Activated CD8-positive, alpha-beta T cell treated with anti-CD3 and anti-CD28 coated beads for 36 hours (primary cell): ENCODE measurements around the gene ARPC1A. TPM values are rescaled to one million over a fixed set of nuclear protein-coding genes. Genes with fewer than 3 reads are reported as not detected.
A peak's percentile ranks its signal among the peaks of the same experiment; 100 is the strongest.
"Not testable (repeated sequence)": the region's sequence is repeated elsewhere in the genome, so short reads cannot be mapped to it uniquely, and the experiment has no call there.

Experiments used
- ATAC-seq: fragments of 200-7000 bp; cut with Tn5 transposase; one replicate; pipeline ENCODE4 v1.10.0; 2021; ENCODE audit warnings: mild to moderate bottlenecking, moderate library complexity
- CTCF ChIA-PET: fragments of 350-600 bp; sonication (Branson Sonifier 250); formaldehyde crosslinking; loops from one replicate; lab custom pipeline; 2021; ENCODE audit warnings: antibody characterized with exemption; lab: Charles Lee
- POLR2A ChIA-PET: fragments of 350-600 bp; sonication (Branson Sonifier 250); formaldehyde crosslinking; loops from one replicate; lab custom pipeline; 2021; ENCODE audit warnings: antibody characterized with exemption; lab: Charles Lee
- DNase-seq: peaks from one replicate; pipeline ENCODE4 v3.0.0-alpha.2; 2020
- H3K27ac Mint-ChIP-seq: one replicate; pipeline ENCODE4 v1.8.0; 2021; ENCODE audit warnings: mild to moderate bottlenecking, mixed read lengths
- H3K27me3 Mint-ChIP-seq: one replicate; pipeline ENCODE4 v1.8.0; 2021; ENCODE audit warnings: mixed read lengths
- H3K36me3 Mint-ChIP-seq: one replicate; pipeline ENCODE4 v1.8.0; 2021; ENCODE audit warnings: low read depth, mixed read lengths
- H3K4me1 Mint-ChIP-seq: one replicate; pipeline ENCODE4 v1.8.0; 2021; ENCODE audit warnings: low read depth, mixed read lengths
- H3K4me3 Mint-ChIP-seq: one replicate; pipeline ENCODE4 v1.8.0; 2021; ENCODE audit warnings: mild to moderate bottlenecking, moderate library complexity, mixed read lengths
- H3K9me3 Mint-ChIP-seq: one replicate; pipeline ENCODE4 v1.8.0; 2021; ENCODE audit warnings: mixed read lengths
- CTCF ChIP-seq: fragments of 200-600 bp; IDR thresholded peaks from one replicate; pipeline ENCODE4 v1.8.0; 2022; ENCODE audit warnings: antibody characterized with exemption, mild to moderate bottlenecking
- intact Hi-C: fragments of 100-400 bp; cut with micrococcal nuclease; formaldehyde crosslinking; loops from one replicate; pipeline ENCODE4 v1.10.0; 2022
- total RNA-seq, 2 experiments: library from RNA; stranded (reverse); gene quantifications; one replicate each; pipeline ENCODE4 v1.2.3, GENCODE V29; 2021

The ARPC1A gene
- total RNA-seq, 2 experiments from 2014 or later = 45.4 to 45.8 TPM

- ATAC-seq (no peak), DNase-seq (no peak)
- intact Hi-C loops = no loop called here
- H3K9me3 Mint-ChIP-seq = no peaks in the 10 kb centered on the region
- H3K27me3 Mint-ChIP-seq = no peaks in the 10 kb centered on the region
- peaks cover 36% of the 10 kb centered on the region for H3K4me1 Mint-ChIP-seq
- peaks cover 39% of the 10 kb centered on the region for H3K36me3 Mint-ChIP-seq
- POLR2A ChIA-PET = interaction anchor here (0.7 to 5.6 kb wide), 11 partner anchors 12 to 550 kb away, joined by 3 to 58 read pairs (median 5); partner anchors contain the start of genes ARPC1B, ATP5MF, CPSF4 and PTCD1
- H3K27ac Mint-ChIP-seq = peak overlapping the region; percentile 97
- CTCF ChIA-PET = no interaction called here
- no peak for TF ChIP-seq CTCF
- peak overlapping the region; percentile 90 for H3K4me3 Mint-ChIP-seq
These were observed 84.1 kb downstream of the ARPC1A start for GRCh38 chr7:99409806-99410205.

- Mint-ChIP-seq H3K36me3 (peaks cover 44% of the 10 kb centered on the region), H3K27me3 (no peaks in the 10 kb centered on the region), H3K27ac (peak overlapping the region; percentile 97), H3K9me3 (no peaks in the 10 kb centered on the region), H3K4me1 (peaks cover 35% of the 10 kb centered on the region), H3K4me3 (peak overlapping the region; percentile 90)
- no peak for DNase-seq
- ATAC-seq = no peak
- no peak for TF ChIP-seq CTCF
- ChIA-PET CTCF (no interaction called here), POLR2A (interaction anchor here (0.6 to 5.6 kb wide), 5 partner anchors 12 to 550 kb away, joined by 3 to 58 read pairs (median 20); partner anchors contain the start of genes CPSF4 and PTCD1)
- intact Hi-C loops = no loop called here
These were observed 84.9 kb downstream of the ARPC1A start for GRCh38 chr7:99410635-99411034.

GRCh38 chr7:99415513-99416127, 89.9 kb downstream of the ARPC1A start:
- H3K9me3 Mint-ChIP-seq, H3K4me3 Mint-ChIP-seq, H3K27me3 Mint-ChIP-seq, intact Hi-C loops, ATAC-seq, H3K27ac Mint-ChIP-seq: not testable (repeated sequence)
- peak; percentile 55 for DNase-seq
- peak; percentile 59 for TF ChIP-seq CTCF
- Mint-ChIP-seq H3K4me1 (peaks cover 16% of the 10 kb centered on the region), H3K36me3 (peaks cover 62% of the 10 kb centered on the region)
- ChIA-PET POLR2A (interaction anchor here (1.3 kb wide), 1 partner anchor 23 kb away, joined by 3 read pairs; no protein-coding TSS in a partner anchor), CTCF (interaction anchor here (0.7 to 1.5 kb wide), 4 partner anchors 8 to 44 kb away, joined by 3 to 4 read pairs (median 3); partner anchors contain the start of genes CPSF4 and PTCD1)

Other genes with a start within 250 kb of the ARPC1A start
- 1 to 10 TPM; 8.3 to 9.4 TPM for gene SMURF1, start 181.8 kb upstream of the ARPC1A start, total RNA-seq
- gene KPNA7, start 117.8 kb upstream of the ARPC1A start, total RNA-seq = under 1 TPM in 1 of 2 experiments, not detected in 1; 0.16 TPM
- gene MYH16, start 53.1 kb upstream of the ARPC1A start, total RNA-seq = not detected
- 100 to 1,000 TPM; 304 to 307 TPM for gene ARPC1B, start 48.8 kb downstream of the ARPC1A start, total RNA-seq
- 100 to 1,000 TPM; 160 TPM for gene PDAP1, start 82.7 kb downstream of the ARPC1A start, total RNA-seq
- gene BUD31, start 83.1 kb downstream of the ARPC1A start, total RNA-seq = 100 to 1,000 TPM; 118 to 124 TPM
- 1 to 10 TPM; 7.2 to 8.2 TPM for gene PTCD1, start 112.9 kb downstream of the ARPC1A start, total RNA-seq
- gene CPSF4, start 113.0 kb downstream of the ARPC1A start, total RNA-seq = 10 to 100 TPM; 62.3 to 64.6 TPM
- 100 to 1,000 TPM; 416 to 417 TPM for gene ATP5MF, start 140.3 kb downstream of the ARPC1A start, total RNA-seq
- 10 to 100 TPM; 18.8 to 19.1 TPM for gene ZNF789, start 147.0 kb downstream of the ARPC1A start, total RNA-seq
- 10 to 100 TPM; 25.9 to 28.0 TPM for gene ZNF394, start 174.4 kb downstream of the ARPC1A start, total RNA-seq
- gene ZKSCAN5, start 178.8 kb downstream of the ARPC1A start, total RNA-seq = 1 to 10 TPM; 7.6 to 7.9 TPM
- gene FAM200A, start 226.2 kb downstream of the ARPC1A start, total RNA-seq = 1 to 10 TPM; 4.8 to 4.9 TPM
- 10 to 100 TPM; 63.0 to 65.2 TPM for gene ZNF655, start 232.7 kb downstream of the ARPC1A start, total RNA-seq